GM12878 (cell line): ENCODE measurements around the gene COPS3. TPM values are rescaled to one million over a fixed set of nuclear protein-coding genes. Genes with fewer than 3 reads are reported as not detected.

ENCODE experiments used
- ATAC-seq: fragments of 200-7000 bp; cut with Tn5 transposase; 3 replicates; pipeline ENCODE4 v1.9.1; 2020; ENCODE audit warnings: mild to moderate bottlenecking, moderate library complexity
- BruUV-seq: library from RNA; stranded (reverse); fragments of 400-500 nt; replicated peaks from 2 replicates; lab custom pipeline; 2021; lab: Mats Ljungman, UMichigan
- CTCF ChIA-PET: fragments of 300-600 bp; sonication (Branson Sonifier 250); formaldehyde crosslinking; extraction: SDS; loops from one replicate; lab custom pipeline; 2021; ENCODE audit warnings: inconsistent platforms; lab: Yijun Ruan, JAX
- POLR2A ChIA-PET: fragments of 350-600 bp; formaldehyde crosslinking; extraction: SDS; loops from one replicate; lab custom pipeline; 2021; ENCODE audit warnings: inconsistent platforms; lab: Charles Lee
- RAD21 ChIA-PET: fragments of 300-600 bp; sonication (Branson Sonifier 250); formaldehyde crosslinking; loops from one replicate; lab custom pipeline; 2023; ENCODE audit warnings: antibody characterized with exemption; ENCODE audit not compliant: unreplicated experiment; lab: Charles Lee
- SMC1A ChIA-PET: fragments of 300-600 bp; sonication (Branson Sonifier 250); formaldehyde crosslinking; loops from one replicate; lab custom pipeline; 2023; ENCODE audit not compliant: unreplicated experiment, uncharacterized antibody; lab: Charles Lee
- DNase-seq: peaks from one replicate; pipeline ENCODE4 v3.0.0-alpha.2; 2011; ENCODE audit warnings: low read depth, low spot score
- FAIRE-seq: peaks from 3 replicates; lab custom pipeline; 2011; peaks lifted over from hg19 to GRCh38; lab: Jason Lieb, UNC
- H2AFZ ChIP-seq: 2 replicates; pipeline ENCODE4 v1.6.0; 2011; ENCODE audit warnings: low read depth, low read length, control low read depth; ENCODE audit not compliant: control insufficient read depth
- H3K27ac ChIP-seq: 2 replicates; pipeline ENCODE4 v1.5.1; 2011; ENCODE audit warnings: control low read depth; ENCODE audit not compliant: control insufficient read depth, insufficient read depth
- H3K27me3 ChIP-seq, 2 experiments: replicated peaks in 1 of 2; 2 replicates each; pipeline versions ENCODE4 v1.6.0 to v1.6.1; 2011; ENCODE audit warnings: low read length in 1 of 2; ENCODE audit not compliant: control insufficient read depth in 2 of 2, insufficient read depth in 2 of 2
- H3K36me3 ChIP-seq, 2 experiments: 2 replicates each; pipeline ENCODE4 v1.5.1; 2011; ENCODE audit warnings: low read length in 1 of 2; ENCODE audit not compliant: control insufficient read depth in 2 of 2, insufficient read depth in 2 of 2
- H3K4me1 ChIP-seq: 2 replicates; pipeline ENCODE4 v1.6.1; 2011; ENCODE audit warnings: mild to moderate bottlenecking, low read length, moderate library complexity, mixed read lengths; ENCODE audit not compliant: control insufficient read depth, insufficient read depth
- H3K4me2 ChIP-seq: 2 replicates; pipeline ENCODE4 v1.6.0; 2011; ENCODE audit warnings: control low read depth; ENCODE audit not compliant: control insufficient read depth, insufficient read depth
- H3K4me3 ChIP-seq: fragments of 200-600 bp; sonication (generic); 2 replicates; pipeline ENCODE4 v1.5.1; 2016
- H3K79me2 ChIP-seq: 2 replicates; pipeline ENCODE4 v1.6.0; 2011; ENCODE audit warnings: low read length; ENCODE audit not compliant: control insufficient read depth, insufficient read depth
- H3K9ac ChIP-seq: 2 replicates; pipeline ENCODE4 v1.8.0; 2011; ENCODE audit warnings: low read length, control low read depth, mixed read lengths; ENCODE audit not compliant: control insufficient read depth, insufficient read depth
- H3K9me3 ChIP-seq: replicated peaks from 3 replicates; pipeline ENCODE4 v1.5.1; 2011; ENCODE audit warnings: mild to moderate bottlenecking, low read length; ENCODE audit not compliant: control insufficient read depth, insufficient read depth
- H4K20me1 ChIP-seq: 2 replicates; pipeline ENCODE4 v1.6.0; 2011; ENCODE audit not compliant: control insufficient read depth, insufficient read depth
- CBX3 ChIP-seq: fragments of 200-600 bp; sonication (generic); IDR thresholded peaks from 2 replicates; pipeline ENCODE4 v1.6.1; 2016; ENCODE audit warnings: low read depth, borderline replicate concordance
- CBX5 ChIP-seq: sonication (generic); IDR thresholded peaks from 2 replicates; pipeline ENCODE4 v1.6.1; 2016; ENCODE audit warnings: low read depth, moderate library complexity, mild to moderate bottlenecking, inconsistent platforms
- CEBPB ChIP-seq, 2 experiments: fragments of 150-350 bp in 1 of 2; IDR thresholded peaks; 2 replicates each; pipeline ENCODE4 v1.6.1; 2012 to 2014; ENCODE audit warnings: low read depth in 2 of 2, low read length in 2 of 2, borderline replicate concordance in 1 of 2, inconsistent platforms in 1 of 2
- HCFC1 ChIP-seq: fragments of 150-350 bp; IDR thresholded peaks from 2 replicates; pipeline ENCODE4 v1.6.1; 2014; ENCODE audit warnings: low read length
- NFIC ChIP-seq: IDR thresholded peaks from 2 replicates; pipeline ENCODE4 v1.6.1; 2012; ENCODE audit warnings: low read depth, mild to moderate bottlenecking, inconsistent platforms, low read length, moderate library complexity
- ZNF207 ChIP-seq: fragments of 450-650 bp; IDR thresholded peaks from 2 replicates; pipeline ENCODE4 v1.6.1; 2014; ENCODE audit warnings: antibody characterized with exemption, mild to moderate bottlenecking, borderline replicate concordance
- WGBS: methylation state at CpG from one replicate; pipeline ENCODE4 v1.1.6; 2016; ENCODE audit warnings: low lambda C conversion rate; ENCODE audit not compliant: insufficient replicate concordance, insufficient coverage; ENCODE audit errors: missing lambda C conversion rate; 5-methylcytosine and 5-hydroxymethylcytosine counted together
- in situ Hi-C: fragments of 300-500 bp; cut with MboI; formaldehyde crosslinking; loops from 9 replicates; pipeline ENCODE4 v1.14.3; 2018; ENCODE audit warnings: mixed read lengths
- intact Hi-C: fragments of 100-400 bp; cut with micrococcal nuclease; formaldehyde crosslinking; loops from one replicate; pipeline ENCODE4 v1.14.2; 2022; ENCODE audit not compliant: unreplicated experiment
- polyA plus RNA-seq, 11 experiments: library from polyadenylated mRNA; depleted of rRNA in 4 of 11; unstranded in 6 of 11; stranded (reverse) in 5 of 11; fragments of >200 nt; fragmentation: Nextera tagmentation in 4 of 11; fragmentation: Illumina TruSeq in 1 of 11; extraction: Ambion mirVana in 4 of 11; extraction: Trizol in 1 of 11; gene quantifications; 1 replicate in 1 of 11; 2 replicates in 10 of 11; pipeline versions ENCODE4 v1.2.1 to v1.2.3, GENCODE V29; 2011 to 2016; ENCODE audit warnings: inconsistent platforms in 2 of 11, missing spikeins in 2 of 11, low read depth in 1 of 11
- total RNA-seq, 4 experiments: library from RNA; depleted of rRNA in 3 of 4; stranded (reverse); fragments of >200 nt in 3 of 4; fragmentation: Illumina TruSeq in 1 of 4; extraction: Trizol in 1 of 4; gene quantifications; 2 replicates each; pipeline versions ENCODE4 v1.2.1 to v1.2.3, GENCODE V29; 2013 to 2021
- TF ChIP-seq, protein P1 (sequence below): fragments of 450-650 bp; IDR thresholded peaks from 2 replicates; pipeline ENCODE4 v1.6.1; 2017; ENCODE audit warnings: mild to moderate bottlenecking, moderate library complexity
- TF ChIP-seq, protein P2 (sequence below): fragments of 450-650 bp; formaldehyde crosslinking; IDR thresholded peaks from 2 replicates; pipeline ENCODE4 v1.4.0; 2022; ENCODE audit warnings: mild to moderate bottlenecking, moderate library complexity
- TF ChIP-seq, protein P3 (sequence below): IDR thresholded peaks from 2 replicates; pipeline ENCODE4 v1.6.1; 2011; ENCODE audit warnings: low read depth, mild to moderate bottlenecking, low read length, moderate library complexity, borderline replicate concordance; ENCODE audit errors: extremely low read depth

The COPS3 gene
- total and polyA plus RNA-seq, 10 of the 15 experiments (the other 5 are each of a cell fraction or from before 2014, with no cell fraction given), result 99.7 to 187 (median 133) TPM

DNA sequence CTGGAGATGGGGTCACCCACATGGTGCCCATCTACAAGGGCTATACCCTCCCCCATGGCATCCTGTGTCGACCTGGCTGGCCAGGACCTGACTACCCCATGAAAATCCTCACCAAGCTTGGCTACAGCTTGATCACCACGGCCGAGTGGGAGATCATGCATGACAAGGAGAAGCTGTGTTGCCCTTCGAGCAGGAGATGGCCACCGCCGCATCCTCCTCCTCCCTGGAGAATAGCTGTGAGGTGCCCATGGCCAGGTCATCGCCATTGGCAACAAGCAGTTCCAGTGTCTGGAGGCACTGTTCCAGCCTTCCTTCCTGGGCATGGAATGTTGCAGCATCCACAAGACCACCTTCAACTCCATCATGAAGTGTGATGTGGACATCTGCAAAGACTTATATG lies 38.8 kb downstream of the COPS3 start (continued):
- TF ChIP-seq, protein P1, sequence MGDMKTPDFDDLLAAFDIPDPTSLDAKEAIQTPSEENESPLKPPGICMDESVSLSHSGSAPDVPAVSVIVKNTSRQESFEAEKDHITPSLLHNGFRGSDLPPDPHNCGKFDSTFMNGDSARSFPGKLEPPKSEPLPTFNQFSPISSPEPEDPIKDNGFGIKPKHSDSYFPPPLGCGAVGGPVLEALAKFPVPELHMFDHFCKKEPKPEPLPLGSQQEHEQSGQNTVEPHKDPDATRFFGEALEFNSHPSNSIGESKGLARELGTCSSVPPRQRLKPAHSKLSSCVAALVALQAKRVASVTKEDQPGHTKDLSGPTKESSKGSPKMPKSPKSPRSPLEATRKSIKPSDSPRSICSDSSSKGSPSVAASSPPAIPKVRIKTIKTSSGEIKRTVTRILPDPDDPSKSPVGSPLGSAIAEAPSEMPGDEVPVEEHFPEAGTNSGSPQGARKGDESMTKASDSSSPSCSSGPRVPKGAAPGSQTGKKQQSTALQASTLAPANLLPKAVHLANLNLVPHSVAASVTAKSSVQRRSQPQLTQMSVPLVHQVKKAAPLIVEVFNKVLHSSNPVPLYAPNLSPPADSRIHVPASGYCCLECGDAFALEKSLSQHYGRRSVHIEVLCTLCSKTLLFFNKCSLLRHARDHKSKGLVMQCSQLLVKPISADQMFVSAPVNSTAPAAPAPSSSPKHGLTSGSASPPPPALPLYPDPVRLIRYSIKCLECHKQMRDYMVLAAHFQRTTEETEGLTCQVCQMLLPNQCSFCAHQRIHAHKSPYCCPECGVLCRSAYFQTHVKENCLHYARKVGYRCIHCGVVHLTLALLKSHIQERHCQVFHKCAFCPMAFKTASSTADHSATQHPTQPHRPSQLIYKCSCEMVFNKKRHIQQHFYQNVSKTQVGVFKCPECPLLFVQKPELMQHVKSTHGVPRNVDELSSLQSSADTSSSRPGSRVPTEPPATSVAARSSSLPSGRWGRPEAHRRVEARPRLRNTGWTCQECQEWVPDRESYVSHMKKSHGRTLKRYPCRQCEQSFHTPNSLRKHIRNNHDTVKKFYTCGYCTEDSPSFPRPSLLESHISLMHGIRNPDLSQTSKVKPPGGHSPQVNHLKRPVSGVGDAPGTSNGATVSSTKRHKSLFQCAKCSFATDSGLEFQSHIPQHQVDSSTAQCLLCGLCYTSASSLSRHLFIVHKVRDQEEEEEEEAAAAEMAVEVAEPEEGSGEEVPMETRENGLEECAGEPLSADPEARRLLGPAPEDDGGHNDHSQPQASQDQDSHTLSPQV, result no peak
- no peak for TF ChIP-seq CBX5
- TF ChIP-seq, protein P2, sequence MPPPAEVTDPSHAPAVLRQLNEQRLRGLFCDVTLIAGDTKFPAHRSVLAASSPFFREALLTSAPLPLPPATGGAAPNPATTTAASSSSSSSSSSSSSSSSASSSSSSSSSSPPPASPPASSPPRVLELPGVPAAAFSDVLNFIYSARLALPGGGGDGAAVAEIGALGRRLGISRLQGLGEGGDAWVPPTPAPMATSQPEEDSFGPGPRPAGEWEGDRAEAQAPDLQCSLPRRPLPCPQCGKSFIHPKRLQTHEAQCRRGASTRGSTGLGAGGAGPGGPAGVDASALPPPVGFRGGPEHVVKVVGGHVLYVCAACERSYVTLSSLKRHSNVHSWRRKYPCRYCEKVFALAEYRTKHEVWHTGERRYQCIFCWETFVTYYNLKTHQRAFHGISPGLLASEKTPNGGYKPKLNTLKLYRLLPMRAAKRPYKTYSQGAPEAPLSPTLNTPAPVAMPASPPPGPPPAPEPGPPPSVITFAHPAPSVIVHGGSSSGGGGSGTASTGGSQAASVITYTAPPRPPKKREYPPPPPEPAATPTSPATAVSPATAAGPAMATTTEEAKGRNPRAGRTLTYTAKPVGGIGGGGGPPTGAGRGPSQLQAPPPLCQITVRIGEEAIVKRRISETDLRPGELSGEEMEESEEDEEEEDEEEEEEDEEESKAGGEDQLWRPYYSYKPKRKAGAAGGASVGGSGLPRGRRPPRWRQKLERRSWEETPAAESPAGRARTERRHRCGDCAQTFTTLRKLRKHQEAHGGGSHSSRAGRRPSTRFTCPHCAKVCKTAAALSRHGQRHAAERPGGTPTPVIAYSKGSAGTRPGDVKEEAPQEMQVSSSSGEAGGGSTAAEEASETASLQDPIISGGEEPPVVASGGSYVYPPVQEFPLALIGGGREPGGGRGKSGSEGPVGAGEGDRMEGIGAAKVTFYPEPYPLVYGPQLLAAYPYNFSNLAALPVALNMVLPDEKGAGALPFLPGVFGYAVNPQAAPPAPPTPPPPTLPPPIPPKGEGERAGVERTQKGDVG (CRISPR knock-in tag), result no peak
- TF ChIP-seq CBX3, result no peak

DNA sequence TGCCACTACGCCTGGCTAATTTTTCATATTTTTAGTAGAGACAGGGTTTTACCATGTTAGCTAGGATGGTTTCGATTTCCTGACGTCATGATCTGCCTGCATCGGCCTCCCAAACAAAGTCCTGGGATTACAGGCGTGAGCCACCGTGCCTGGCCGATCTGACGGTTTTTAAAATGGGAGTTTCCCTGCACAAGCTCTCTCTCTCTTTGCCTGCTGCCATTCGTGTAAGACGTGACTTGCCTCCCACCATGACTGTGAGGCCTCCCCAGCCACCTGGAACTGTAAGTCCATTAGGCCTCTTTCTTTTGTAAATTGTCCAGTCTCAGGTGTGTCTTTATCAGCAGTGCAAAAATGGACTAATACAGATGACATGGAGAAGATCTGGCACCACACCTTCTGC lies 39.4 kb downstream of the COPS3 start:
- ChIA-PET CTCF (no interaction called here), RAD21 (no interaction called here), SMC1A (no interaction called here), POLR2A (no interaction called here)
- H3K9me3 ChIP-seq, result no peaks in the 10 kb centered on the region
- in situ Hi-C loops, result no loop called here
- H3K4me3 ChIP-seq, result no peak overlapping the region
- H3K79me2 ChIP-seq, result peaks cover 6% of the 10 kb centered on the region
- no peak overlapping the region for H3K27ac ChIP-seq
- no peak overlapping the region for H2AFZ ChIP-seq
- H3K36me3 ChIP-seq, result peaks cover 0 to 4% of the 10 kb centered on the region in 2 experiments; a peak in 1 of 4 replicates
- FAIRE-seq, result no peak
- no peak for DNase-seq
- H3K9ac ChIP-seq, result no peak overlapping the region
- no peaks in the 10 kb centered on the region for H3K27me3 ChIP-seq
- H3K4me1 ChIP-seq, result no peaks in the 10 kb centered on the region
- intact Hi-C loops, result no loop called here
- ATAC-seq, result no peak
- H4K20me1 ChIP-seq, result no peaks in the 10 kb centered on the region
- no peak overlapping the region for H3K4me2 ChIP-seq
- WGBS, result 73% methylated on average over 10 of the region's 10 CpGs
- TF ChIP-seq CEBPB (IDR thresholded peaks at IDR 0.05; ENCODE audit: borderline replicate concordance in 1 of 2, low read depth in 2 of 2, low read length in 2 of 2) (no peak), ZNF207 (no peak), HCFC1 (no peak), NFIC (no peak)
- TF ChIP-seq, protein P3, sequence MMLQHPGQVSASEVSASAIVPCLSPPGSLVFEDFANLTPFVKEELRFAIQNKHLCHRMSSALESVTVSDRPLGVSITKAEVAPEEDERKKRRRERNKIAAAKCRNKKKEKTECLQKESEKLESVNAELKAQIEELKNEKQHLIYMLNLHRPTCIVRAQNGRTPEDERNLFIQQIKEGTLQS, result no peak
- TF ChIP-seq, protein P1, result no peak
- TF ChIP-seq, all 136 proteins: peak for 0
- no TSS peak for BruUV-seq
